GM21360 (cell line): ENCODE data around the gene TMEM132C.

Source experiments
- ATAC-seq: cut with Tn5 transposase; IDR thresholded peaks from one replicate; pipeline ENCODE4 v1.9.1; 2021; ENCODE audit warnings: mild to moderate bottlenecking, moderate library complexity; ENCODE audit not compliant: unreplicated experiment

The TMEM132C gene

GRCh38 chr12:128543971-128544370 is 277.0 kb downstream of the TMEM132C start:
- ATAC-seq: no peak

GRCh38 chr12:128548949-128549348 is 282.0 kb downstream of the TMEM132C start:
- no peak for ATAC-seq

GRCh38 chr12:128549601-128550218 is 282.7 kb downstream of the TMEM132C start:
- ATAC-seq: no peak

GRCh38 chr12:128551266-128551665 is 284.3 kb downstream of the TMEM132C start:
- ATAC-seq: no peak

GRCh38 chr12:128554546-128555304 is 287.8 kb downstream of the TMEM132C start:
- ATAC-seq: no peak

- no peak for ATAC-seq
Observed at GRCh38 chr12:128557231-128557630, 290.3 kb downstream of the TMEM132C start.

- no peak for ATAC-seq
Observed at GRCh38 chr12:128564956-128565355, 298.0 kb downstream of the TMEM132C start.

- ATAC-seq: no peak
Observed at GRCh38 chr12:128567730-128568129, 300.8 kb downstream of the TMEM132C start.

- no peak for ATAC-seq
Observed at GRCh38 chr12:128570191-128571065, 303.5 kb downstream of the TMEM132C start.

- peak; percentile 42 for ATAC-seq
Observed at GRCh38 chr12:128571906-128572810, 305.2 kb downstream of the TMEM132C start.

- ATAC-seq: no peak
Observed at GRCh38 chr12:128573907-128574306, 306.9 kb downstream of the TMEM132C start.

- ATAC-seq: no peak
Observed at GRCh38 chr12:128578045-128578444, 311.1 kb downstream of the TMEM132C start.

GRCh38 chr12:128581321-128581761 is 314.4 kb downstream of the TMEM132C start:
- no peak for ATAC-seq

GRCh38 chr12:128583453-128583852 is 316.5 kb downstream of the TMEM132C start:
- ATAC-seq: no peak

- no peak for ATAC-seq
Observed at GRCh38 chr12:128586451-128587029, 319.6 kb downstream of the TMEM132C start.

GRCh38 chr12:128587918-128588317 is 320.9 kb downstream of the TMEM132C start:
- ATAC-seq: no peak

- ATAC-seq: no peak
Observed at GRCh38 chr12:128592220-128592744, 325.3 kb downstream of the TMEM132C start.

- no peak for ATAC-seq
Observed at GRCh38 chr12:128594521-128594920, 327.6 kb downstream of the TMEM132C start.

- no peak for ATAC-seq
Observed at GRCh38 chr12:128595609-128596008, 328.6 kb downstream of the TMEM132C start.

GRCh38 chr12:128600886-128601285 is 333.9 kb downstream of the TMEM132C start:
- ATAC-seq: no peak
